B cell (primary cell): ENCODE measurements around the gene ST8SIA5. TPM values are rescaled to one million over a fixed set of nuclear protein-coding genes. Genes with fewer than 3 reads are reported as not detected.

Experiments used
- ATAC-seq: fragments of 200-7000 bp; cut with Tn5 transposase; one replicate; pipeline ENCODE4 v1.10.0; 2021; ENCODE audit warnings: low read depth, mild to moderate bottlenecking, moderate number of reproducible peaks, moderate library complexity
- CTCF ChIA-PET: fragments of 350-600 bp; sonication (Branson Sonifier 250); formaldehyde crosslinking; loops from one replicate; lab custom pipeline; 2021; ENCODE audit warnings: antibody characterized with exemption, inconsistent platforms; lab: Charles Lee
- POLR2A ChIA-PET: fragments of 350-600 bp; sonication (Branson Sonifier 250); formaldehyde crosslinking; loops from one replicate; lab custom pipeline; 2021; ENCODE audit warnings: antibody characterized with exemption; lab: Charles Lee
- DNase-seq: peaks from one replicate; pipeline ENCODE4 v3.0.0; 2013
- H2AFZ ChIP-seq: 2 replicates; pipeline ENCODE4 v1.6.1; 2012; ENCODE audit warnings: mild to moderate bottlenecking, low read depth, low read length; ENCODE audit not compliant: insufficient read depth, poor library complexity, severe bottlenecking
- H3K27ac ChIP-seq, 2 donors: 1 replicate in 1 of 2; 2 replicates in 1 of 2; pipeline ENCODE4 v1.5.1; 2012 to 2013; ENCODE audit warnings: low read length in 2 of 2, mild to moderate bottlenecking in 2 of 2, moderate library complexity in 1 of 2
- H3K27me3 ChIP-seq, 4 experiments: fragments of 200-600 bp in 1 of 4; sonication (generic) in 1 of 4; replicated peaks in 1 of 4; 1 replicate in 2 of 4; 2 replicates in 2 of 4; pipeline versions ENCODE4 v1.6.1 to v1.7.0; 2013 to 2016; ENCODE audit warnings: low read length in 3 of 4, mild to moderate bottlenecking in 2 of 4, mixed read lengths in 1 of 4, moderate library complexity in 1 of 4; ENCODE audit not compliant: insufficient read depth in 4 of 4, control insufficient read depth in 3 of 4; ENCODE audit errors: control extremely low read depth in 1 of 4
- H3K36me3 ChIP-seq, 2 experiments: replicated peaks in 1 of 2; 1 replicate in 1 of 2; 2 replicates in 1 of 2; pipeline versions ENCODE4 v1.6.1 to v1.7.1; 2013; ENCODE audit warnings: low read length in 1 of 2; ENCODE audit not compliant: insufficient read depth in 2 of 2, control insufficient read depth in 1 of 2; ENCODE audit errors: control extremely low read depth in 1 of 2, extremely low read depth in 1 of 2
- H3K4me1 ChIP-seq, 2 donors: fragments of 200-600 bp in 1 of 2; sonication (generic) in 1 of 2; 1 replicate in 1 of 2; 2 replicates in 1 of 2; pipeline versions ENCODE4 v1.5.1 to v1.6.1; 2013 to 2017; ENCODE audit warnings: low read length in 2 of 2; ENCODE audit not compliant: control insufficient read depth in 2 of 2, insufficient read depth in 2 of 2
- H3K4me2 ChIP-seq: replicated peaks from 2 replicates; pipeline ENCODE3; 2012; ENCODE audit warnings: mild to moderate bottlenecking, low read depth, low read length; ENCODE audit not compliant: poor library complexity, severe bottlenecking
- H3K4me3 ChIP-seq, 5 experiments: fragments of 200-600 bp in 1 of 5; sonication (generic) in 1 of 5; 1 replicate in 3 of 5; 2 replicates in 2 of 5; pipeline versions ENCODE4 v1.5.1 to v1.7.0; 2011 to 2016; ENCODE audit warnings: low read length in 4 of 5, mild to moderate bottlenecking in 4 of 5, low read depth in 2 of 5, control low read depth in 1 of 5, moderate library complexity in 1 of 5; ENCODE audit not compliant: insufficient read depth in 1 of 5; ENCODE audit errors: control extremely low read depth in 1 of 5, extremely low read depth in 1 of 5
- H3K79me2 ChIP-seq: fragments of 200-600 bp; sonication (generic); one replicate; pipeline ENCODE4 v1.6.0; 2016; ENCODE audit warnings: low read length; ENCODE audit not compliant: control insufficient read depth, insufficient read depth
- H3K9ac ChIP-seq: fragments of 200-600 bp; sonication (generic); 2 replicates; pipeline ENCODE4 v1.6.1; 2017; ENCODE audit warnings: mild to moderate bottlenecking, low read length, moderate library complexity
- H3K9me3 ChIP-seq, 3 donors: one replicate each; pipeline versions ENCODE4 v1.6.1 to v1.7.1; 2013; ENCODE audit warnings: low read length in 2 of 3; ENCODE audit not compliant: control insufficient read depth in 2 of 3, insufficient read depth in 1 of 3; ENCODE audit errors: control extremely low read depth in 1 of 3
- H4K20me1 ChIP-seq: 2 replicates; pipeline ENCODE4 v1.6.0; 2012; ENCODE audit warnings: mild to moderate bottlenecking, low read length; ENCODE audit not compliant: insufficient read depth, control insufficient read depth, poor library complexity, severe bottlenecking
- H3K27ac Mint-ChIP-seq: one replicate; pipeline ENCODE4 v1.8.0; 2021; ENCODE audit warnings: mixed read lengths
- H3K27me3 Mint-ChIP-seq: one replicate; pipeline ENCODE4 v1.8.0; 2021; ENCODE audit warnings: mixed read lengths
- H3K4me1 Mint-ChIP-seq: one replicate; pipeline ENCODE4 v1.8.0; 2021; ENCODE audit warnings: mixed read lengths
- H3K4me3 Mint-ChIP-seq: one replicate; pipeline ENCODE4 v1.8.0; 2021; ENCODE audit warnings: mixed read lengths
- H3K9me3 Mint-ChIP-seq: one replicate; pipeline ENCODE4 v1.8.0; 2022; ENCODE audit warnings: mixed read lengths; ENCODE audit not compliant: insufficient read depth
- EZH2 ChIP-seq: IDR thresholded peaks from 2 replicates; pipeline ENCODE4 v1.6.1; 2012; ENCODE audit warnings: borderline replicate concordance, low read depth, mild to moderate bottlenecking, moderate library complexity, low read length; ENCODE audit not compliant: insufficient read depth, poor library complexity, severe bottlenecking
- WGBS: methylation state at CpG from one replicate; pipeline ENCODE4 v1.1.5; 2013; ENCODE audit warnings: missing lambda C conversion rate; ENCODE audit not compliant: insufficient coverage; 5-methylcytosine and 5-hydroxymethylcytosine counted together
- intact Hi-C: fragments of 100-400 bp; cut with micrococcal nuclease; formaldehyde crosslinking; loops from one replicate; pipeline ENCODE4 v1.10.0; 2022
- polyA plus RNA-seq: library from polyadenylated mRNA; depleted of rRNA; stranded (reverse); fragments of >200 nt; gene quantifications from 2 replicates; pipeline ENCODE4 v1.2.3, GENCODE V29; 2012
- total RNA-seq, 2 donors: library from RNA; stranded (reverse); fragments of 120-200 nt in 1 of 2; gene quantifications; 1 replicate in 1 of 2; 2 replicates in 1 of 2; pipeline versions ENCODE4 v1.2.3 to v1.2.4, GENCODE V29; 2013 to 2022
- TF ChIP-seq, protein P1 (sequence below): fragments of 200-600 bp; IDR thresholded peaks from one replicate; pipeline ENCODE4 v1.8.0; 2022; ENCODE audit warnings: antibody characterized with exemption, mild to moderate bottlenecking

The ST8SIA5 gene
- total and polyA plus RNA-seq, 2 donors (not counting 1 experiment from before 2014, with no cell fraction given), result not detected

DNA sequence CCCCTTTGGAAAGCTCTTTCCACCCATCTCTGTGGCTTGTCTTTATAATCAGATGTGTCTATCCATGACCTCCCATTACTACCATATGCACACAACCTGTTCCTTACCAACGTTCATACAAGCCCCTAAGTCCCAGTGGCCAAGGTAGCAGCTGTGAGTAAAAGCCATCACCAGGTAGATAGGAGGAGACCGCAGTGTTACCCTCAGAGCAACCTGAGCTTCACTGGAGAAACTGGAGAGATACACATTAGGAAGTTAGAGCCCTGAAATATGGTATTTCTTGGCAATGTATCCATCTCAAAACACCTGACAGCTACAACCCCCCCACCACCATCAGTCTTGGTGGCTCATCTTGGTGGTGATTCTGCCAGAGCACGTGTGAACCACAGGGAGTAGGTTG lies 125.9 kb downstream of the ST8SIA5 start:
- H3K27me3 Mint-ChIP-seq, result peaks cover 23% of the 10 kb centered on the region
- no peaks in the 10 kb centered on the region for H3K9me3 Mint-ChIP-seq
- no peaks in the 10 kb centered on the region for H3K36me3 ChIP-seq
- ATAC-seq, result no peak
- ChIA-PET CTCF (no interaction called here), POLR2A (no interaction called here)
- H3K4me1 Mint-ChIP-seq, result no peaks in the 10 kb centered on the region
- no peaks in the 10 kb centered on the region for H4K20me1 ChIP-seq
- no peak overlapping the region for H3K27ac Mint-ChIP-seq
- H3K27ac ChIP-seq, result no peak overlapping the region
- H3K4me3 ChIP-seq, result no peak overlapping the region
- intact Hi-C loops, result no loop called here
- no peaks in the 10 kb centered on the region for H3K27me3 ChIP-seq
- H3K4me3 Mint-ChIP-seq, result no peak overlapping the region
- no CpG with 5 or more reads among the region's 3 CpGs for WGBS
- no peak overlapping the region for H3K4me2 ChIP-seq
- no peaks in the 10 kb centered on the region for H3K79me2 ChIP-seq
- no peak overlapping the region for H3K9ac ChIP-seq
- peaks cover 0 to 8% (median 0%) of the 10 kb centered on the region in 3 donors for H3K9me3 ChIP-seq
- no peaks in the 10 kb centered on the region for H3K4me1 ChIP-seq
- no peak for DNase-seq
- TF ChIP-seq, protein P1, sequence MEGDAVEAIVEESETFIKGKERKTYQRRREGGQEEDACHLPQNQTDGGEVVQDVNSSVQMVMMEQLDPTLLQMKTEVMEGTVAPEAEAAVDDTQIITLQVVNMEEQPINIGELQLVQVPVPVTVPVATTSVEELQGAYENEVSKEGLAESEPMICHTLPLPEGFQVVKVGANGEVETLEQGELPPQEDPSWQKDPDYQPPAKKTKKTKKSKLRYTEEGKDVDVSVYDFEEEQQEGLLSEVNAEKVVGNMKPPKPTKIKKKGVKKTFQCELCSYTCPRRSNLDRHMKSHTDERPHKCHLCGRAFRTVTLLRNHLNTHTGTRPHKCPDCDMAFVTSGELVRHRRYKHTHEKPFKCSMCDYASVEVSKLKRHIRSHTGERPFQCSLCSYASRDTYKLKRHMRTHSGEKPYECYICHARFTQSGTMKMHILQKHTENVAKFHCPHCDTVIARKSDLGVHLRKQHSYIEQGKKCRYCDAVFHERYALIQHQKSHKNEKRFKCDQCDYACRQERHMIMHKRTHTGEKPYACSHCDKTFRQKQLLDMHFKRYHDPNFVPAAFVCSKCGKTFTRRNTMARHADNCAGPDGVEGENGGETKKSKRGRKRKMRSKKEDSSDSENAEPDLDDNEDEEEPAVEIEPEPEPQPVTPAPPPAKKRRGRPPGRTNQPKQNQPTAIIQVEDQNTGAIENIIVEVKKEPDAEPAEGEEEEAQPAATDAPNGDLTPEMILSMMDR, result no peak
- TF ChIP-seq EZH2, result no peak
- no peak overlapping the region for H2AFZ ChIP-seq

DNA sequence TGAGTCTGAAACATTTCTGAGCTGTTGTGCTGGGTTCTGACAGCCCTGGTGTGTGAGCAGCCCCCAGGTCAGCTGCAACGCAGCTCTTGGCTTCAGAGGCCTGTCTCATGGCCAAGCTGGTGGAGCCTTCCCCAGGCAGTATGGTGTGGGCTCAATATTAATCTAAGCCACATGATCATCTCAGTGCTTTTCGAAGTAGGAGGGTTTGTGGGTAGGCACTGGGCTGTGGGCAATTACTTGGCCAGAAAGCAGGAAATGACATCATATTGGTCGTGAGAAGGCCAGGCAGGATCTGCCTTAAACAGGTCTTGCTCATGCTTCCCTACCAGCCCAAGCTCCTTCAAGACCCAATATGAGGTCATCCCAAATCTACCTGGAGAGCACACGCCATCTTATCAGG lies 126.7 kb downstream of the ST8SIA5 start:
- H3K4me3 ChIP-seq, result no peak overlapping the region
- H3K9me3 Mint-ChIP-seq, result no peaks in the 10 kb centered on the region
- ChIA-PET POLR2A (no interaction called here), CTCF (interaction anchor here (2.6 kb wide), 1 partner anchor 28 kb away, joined by 6 read pairs; no protein-coding TSS in a partner anchor)
- TF ChIP-seq, protein P1, result no peak
- TF ChIP-seq EZH2, result no peak
- no peaks in the 10 kb centered on the region for H3K36me3 ChIP-seq
- ATAC-seq, result no peak
- no peak overlapping the region for H3K27ac ChIP-seq
- no peak for DNase-seq
- H3K9ac ChIP-seq, result no peak overlapping the region
- peaks cover 23% of the 10 kb centered on the region for H3K27me3 Mint-ChIP-seq
- H3K4me1 Mint-ChIP-seq, result no peaks in the 10 kb centered on the region
- no peaks in the 10 kb centered on the region for H3K4me1 ChIP-seq
- H3K9me3 ChIP-seq, result peaks cover 0 to 8% (median 0%) of the 10 kb centered on the region in 3 donors
- H3K79me2 ChIP-seq, result no peaks in the 10 kb centered on the region
- intact Hi-C loops, result no loop called here
- H3K27ac Mint-ChIP-seq, result no peak overlapping the region
- no peaks in the 10 kb centered on the region for H4K20me1 ChIP-seq
- no peaks in the 10 kb centered on the region for H3K27me3 ChIP-seq
- H3K4me2 ChIP-seq, result no peak overlapping the region
- no peak overlapping the region for H3K4me3 Mint-ChIP-seq
- WGBS, result 67% methylated on average over 3 of the region's 4 CpGs
- H2AFZ ChIP-seq, result no peak overlapping the region
